Measurements from ENCODE around the gene PIK3CD. TPM values are rescaled to one million over a fixed set of nuclear protein-coding genes. Genes with fewer than 3 reads are reported as not detected.
A peak's percentile ranks its signal among the peaks of the same experiment; 100 is the strongest.

Gene PIK3CD
- polyA plus RNA-seq, 1 experiment, result 9.0 TPM

DNA sequence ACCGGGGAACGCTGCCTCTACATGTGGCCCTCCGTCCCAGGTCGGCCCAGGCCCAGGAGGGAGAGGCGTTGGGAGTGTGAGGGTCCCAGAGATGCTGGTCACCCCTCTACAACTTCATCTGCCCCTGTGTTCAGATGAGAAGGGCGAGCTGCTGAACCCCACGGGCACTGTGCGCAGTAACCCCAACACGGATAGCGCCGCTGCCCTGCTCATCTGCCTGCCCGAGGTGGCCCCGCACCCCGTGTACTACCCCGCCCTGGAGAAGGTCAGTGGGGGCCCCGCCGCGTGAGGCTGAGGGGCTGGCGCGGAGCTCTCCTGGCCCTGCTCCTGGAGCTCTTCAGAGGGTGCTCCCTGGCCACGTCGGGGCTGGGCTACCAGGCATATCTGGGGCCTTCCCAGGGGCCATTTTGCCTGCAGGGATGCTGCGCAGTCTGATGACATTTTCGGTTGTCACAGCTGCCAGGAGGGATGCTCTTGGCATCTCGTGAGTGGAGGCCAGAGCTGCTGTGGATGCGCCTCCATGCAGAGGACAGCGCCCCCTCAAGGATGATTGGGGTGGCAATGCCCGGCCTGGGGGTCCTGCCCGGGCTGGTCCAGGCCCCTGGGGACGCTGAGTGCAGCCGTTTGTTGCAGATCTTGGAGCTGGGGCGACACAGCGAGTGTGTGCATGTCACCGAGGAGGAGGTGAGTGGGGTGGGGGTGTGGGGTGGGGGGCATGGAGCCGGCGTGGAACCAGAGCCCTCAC is 68.6 kb downstream of the PIK3CD start:
- no peak overlapping the region for H3K4me3 ChIP-seq (ENCODE audit: low read depth, low read length)
- TF ChIP-seq, protein P1, sequence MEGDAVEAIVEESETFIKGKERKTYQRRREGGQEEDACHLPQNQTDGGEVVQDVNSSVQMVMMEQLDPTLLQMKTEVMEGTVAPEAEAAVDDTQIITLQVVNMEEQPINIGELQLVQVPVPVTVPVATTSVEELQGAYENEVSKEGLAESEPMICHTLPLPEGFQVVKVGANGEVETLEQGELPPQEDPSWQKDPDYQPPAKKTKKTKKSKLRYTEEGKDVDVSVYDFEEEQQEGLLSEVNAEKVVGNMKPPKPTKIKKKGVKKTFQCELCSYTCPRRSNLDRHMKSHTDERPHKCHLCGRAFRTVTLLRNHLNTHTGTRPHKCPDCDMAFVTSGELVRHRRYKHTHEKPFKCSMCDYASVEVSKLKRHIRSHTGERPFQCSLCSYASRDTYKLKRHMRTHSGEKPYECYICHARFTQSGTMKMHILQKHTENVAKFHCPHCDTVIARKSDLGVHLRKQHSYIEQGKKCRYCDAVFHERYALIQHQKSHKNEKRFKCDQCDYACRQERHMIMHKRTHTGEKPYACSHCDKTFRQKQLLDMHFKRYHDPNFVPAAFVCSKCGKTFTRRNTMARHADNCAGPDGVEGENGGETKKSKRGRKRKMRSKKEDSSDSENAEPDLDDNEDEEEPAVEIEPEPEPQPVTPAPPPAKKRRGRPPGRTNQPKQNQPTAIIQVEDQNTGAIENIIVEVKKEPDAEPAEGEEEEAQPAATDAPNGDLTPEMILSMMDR (IDR thresholded peaks at IDR 0.05; ENCODE audit: low read depth, low read length), result no peak
- no peaks in the 10 kb centered on the region for H3K27me3 ChIP-seq (ENCODE audit: control insufficient read depth, insufficient read depth, low read length)
- POLR2A ChIA-PET, result interaction anchor here (1.0 kb wide), 1 partner anchor 15 kb away, joined by 5 read pairs; no protein-coding TSS in a partner anchor
- CTCF ChIA-PET, result interaction anchor here (0.8 to 1.0 kb wide), 3 partner anchors 18 to 93 kb away, joined by 3 to 6 read pairs (median 3); no protein-coding TSS in a partner anchor
- peaks cover 24% of the 10 kb centered on the region for H3K9me3 ChIP-seq (ENCODE audit: control insufficient read depth, insufficient read depth, low read length)
- no peak for DNase-seq (ENCODE audit: low read depth, low spot score)
- peak overlapping the region; percentile 31 for H3K27ac ChIP-seq (ENCODE audit: low read depth, low read length)

DNA sequence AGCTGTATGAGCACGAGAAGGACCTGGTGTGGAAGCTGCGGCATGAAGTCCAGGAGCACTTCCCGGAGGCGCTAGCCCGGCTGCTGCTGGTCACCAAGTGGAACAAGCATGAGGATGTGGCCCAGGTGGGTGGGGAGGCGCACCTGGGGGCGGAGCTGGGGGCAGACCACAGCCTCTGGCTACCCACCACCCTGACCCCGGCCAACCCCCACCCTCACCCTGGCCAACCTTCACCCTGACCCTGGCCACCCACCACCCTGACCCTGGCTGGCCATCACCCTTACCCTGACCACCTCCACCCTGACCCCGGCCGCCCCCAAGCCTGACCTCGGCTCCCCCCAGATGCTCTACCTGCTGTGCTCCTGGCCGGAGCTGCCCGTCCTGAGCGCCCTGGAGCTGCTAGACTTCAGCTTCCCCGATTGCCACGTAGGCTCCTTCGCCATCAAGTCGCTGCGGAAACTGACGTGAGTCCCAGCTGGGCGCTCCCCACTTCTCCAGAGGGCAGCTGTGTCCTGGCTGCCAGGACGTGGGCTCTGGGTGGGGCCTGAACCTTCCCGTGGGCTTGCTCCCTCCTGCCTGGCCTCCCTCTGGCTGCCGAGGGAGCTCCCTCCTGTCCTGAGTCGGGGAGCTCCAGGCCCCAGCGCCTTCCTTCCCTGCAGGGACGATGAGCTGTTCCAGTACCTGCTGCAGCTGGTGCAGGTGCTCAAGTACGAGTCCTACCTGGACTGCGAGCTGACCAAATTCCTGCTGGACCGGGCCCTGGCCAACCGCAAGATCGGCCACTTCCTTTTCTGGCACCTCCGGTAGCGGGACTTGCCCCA is 69.5 kb downstream of the PIK3CD start:
- H3K9me3 ChIP-seq (ENCODE audit: control insufficient read depth, insufficient read depth, low read length), result peaks cover 24% of the 10 kb centered on the region
- ChIA-PET POLR2A (interaction anchor here (0.6 kb wide), 1 partner anchor 283 kb away, joined by 10 read pairs; no protein-coding TSS in a partner anchor), CTCF (interaction anchor here (0.6 to 2.2 kb wide), 6 partner anchors 9 to 94 kb away, joined by 3 to 6 read pairs (median 4); no protein-coding TSS in a partner anchor)
- TF ChIP-seq, protein P1 (IDR thresholded peaks at IDR 0.05; ENCODE audit: low read depth, low read length), result no peak
- H3K4me3 ChIP-seq (ENCODE audit: low read depth, low read length), result no peak overlapping the region
- no peaks in the 10 kb centered on the region for H3K27me3 ChIP-seq (ENCODE audit: control insufficient read depth, insufficient read depth, low read length)
- no peak overlapping the region for H3K27ac ChIP-seq (ENCODE audit: low read depth, low read length)
- no peak for DNase-seq (ENCODE audit: low read depth, low spot score)

DNA sequence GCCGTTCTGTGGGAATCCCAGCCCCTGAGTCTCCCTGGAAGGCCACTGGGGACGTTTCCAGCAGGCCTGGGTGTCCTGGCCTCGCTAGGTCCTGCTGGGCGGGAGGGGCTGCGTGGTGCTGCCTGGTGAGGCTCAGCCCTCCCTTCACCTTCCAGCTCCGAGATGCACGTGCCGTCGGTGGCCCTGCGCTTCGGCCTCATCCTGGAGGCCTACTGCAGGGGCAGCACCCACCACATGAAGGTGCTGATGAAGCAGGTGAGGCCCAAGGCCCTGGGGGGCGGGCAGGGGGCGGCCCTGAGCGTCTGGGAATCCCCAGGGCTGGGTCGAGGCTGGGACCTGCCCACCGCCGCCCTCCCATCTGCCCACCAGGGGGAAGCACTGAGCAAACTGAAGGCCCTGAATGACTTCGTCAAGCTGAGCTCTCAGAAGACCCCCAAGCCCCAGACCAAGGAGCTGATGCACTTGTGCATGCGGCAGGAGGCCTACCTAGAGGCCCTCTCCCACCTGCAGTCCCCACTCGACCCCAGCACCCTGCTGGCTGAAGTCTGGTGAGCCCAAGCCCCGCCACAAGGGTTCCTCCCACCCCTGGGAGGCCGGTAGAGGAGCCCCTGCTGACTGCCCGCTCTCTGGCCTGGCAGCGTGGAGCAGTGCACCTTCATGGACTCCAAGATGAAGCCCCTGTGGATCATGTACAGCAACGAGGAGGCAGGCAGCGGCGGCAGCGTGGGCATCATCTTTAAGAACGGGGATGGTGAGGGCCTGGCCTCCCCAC is 70.3 kb downstream of the PIK3CD start:
- DNase-seq (ENCODE audit: low read depth, low spot score), result no peak
- ChIA-PET POLR2A (interaction anchor here (0.6 kb wide), 1 partner anchor 282 kb away, joined by 10 read pairs; no protein-coding TSS in a partner anchor), CTCF (interaction anchor here (0.5 to 2.2 kb wide), 7 partner anchors 8 to 93 kb away, joined by 3 to 6 read pairs (median 4); no protein-coding TSS in a partner anchor)
- no peak overlapping the region for H3K27ac ChIP-seq (ENCODE audit: low read depth, low read length)
- no peaks in the 10 kb centered on the region for H3K27me3 ChIP-seq (ENCODE audit: control insufficient read depth, insufficient read depth, low read length)
- TF ChIP-seq, protein P1 (IDR thresholded peaks at IDR 0.05; ENCODE audit: low read depth, low read length), result peak; percentile 54
- H3K4me3 ChIP-seq (ENCODE audit: low read depth, low read length), result no peak overlapping the region
- H3K9me3 ChIP-seq (ENCODE audit: control insufficient read depth, insufficient read depth, low read length), result peaks cover 24% of the 10 kb centered on the region

DNA sequence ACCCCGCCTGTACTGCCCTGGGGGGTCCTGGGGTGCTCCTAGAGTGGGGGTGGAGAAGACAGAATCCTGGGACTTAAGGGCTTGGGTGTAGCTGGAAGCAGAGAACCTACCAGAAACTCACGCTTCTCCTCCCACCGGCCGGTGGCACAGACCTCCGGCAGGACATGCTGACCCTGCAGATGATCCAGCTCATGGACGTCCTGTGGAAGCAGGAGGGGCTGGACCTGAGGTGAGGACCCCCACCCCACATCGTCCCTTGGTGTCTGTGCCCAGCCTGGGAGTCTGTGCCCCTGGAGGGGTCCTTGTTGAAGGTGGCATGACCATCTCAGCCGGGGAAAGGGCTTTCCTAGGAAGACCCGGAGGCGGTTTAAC is 70.8 kb downstream of the PIK3CD start:
- Histone ChIP-seq H3K9me3 (ENCODE audit: control insufficient read depth, insufficient read depth, low read length) (peaks cover 24% of the 10 kb centered on the region), H3K27ac (ENCODE audit: low read depth, low read length) (no peak overlapping the region), H3K4me3 (ENCODE audit: low read depth, low read length) (no peak overlapping the region), H3K27me3 (ENCODE audit: control insufficient read depth, insufficient read depth, low read length) (no peaks in the 10 kb centered on the region)
- TF ChIP-seq, protein P1 (IDR thresholded peaks at IDR 0.05; ENCODE audit: low read depth, low read length), result no peak
- POLR2A ChIA-PET, result no interaction called here
- no peak for DNase-seq (ENCODE audit: low read depth, low spot score)
- CTCF ChIA-PET, result interaction anchor here (0.5 to 2.2 kb wide), 5 partner anchors 10 to 94 kb away, joined by 3 to 6 read pairs (median 5); no protein-coding TSS in a partner anchor
